ENCODE measurements around the gene CLECL1.

CLECL1 gene

DNA sequence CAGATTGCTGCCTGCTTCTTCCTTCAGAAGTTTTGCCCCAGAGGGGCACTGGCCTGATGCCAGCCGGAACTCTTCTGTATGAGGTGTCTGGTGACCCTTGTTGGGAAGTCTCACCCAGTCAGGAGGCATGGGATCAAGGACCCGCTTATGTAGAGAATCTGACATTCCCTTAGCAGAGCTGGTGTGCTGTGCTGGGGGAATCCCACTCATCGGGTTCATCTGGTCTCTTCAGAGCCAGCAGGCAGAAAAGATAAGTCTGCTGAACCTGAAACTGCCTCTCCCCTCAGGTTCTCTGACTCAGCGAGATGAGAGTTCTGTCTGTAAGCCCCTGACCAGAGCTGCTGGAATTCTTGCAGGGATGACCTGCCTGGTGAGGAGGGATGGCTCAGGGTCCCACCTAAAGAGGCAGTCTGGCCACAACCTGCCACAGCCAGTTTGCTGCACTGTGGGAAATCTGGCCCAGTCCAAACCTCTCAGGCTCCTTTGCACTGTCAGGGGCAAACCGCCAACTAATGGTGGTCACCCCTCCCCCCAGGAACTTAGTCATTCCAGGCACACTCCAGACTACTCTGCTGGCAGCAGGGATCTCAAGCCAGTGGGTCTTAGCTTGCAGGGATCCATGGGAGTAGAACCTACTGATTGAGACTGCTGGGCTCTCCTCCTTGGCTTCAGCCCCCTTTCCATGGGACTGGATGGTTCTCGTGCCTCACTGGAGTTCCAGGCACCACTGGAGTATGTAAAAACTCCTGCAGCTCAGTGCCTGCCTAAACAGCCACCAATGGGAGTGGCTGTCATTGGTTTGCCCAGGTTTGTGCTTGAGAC is 59.3 kb downstream of the CLECL1 start:
- TF ChIP-seq CTCF (IDR thresholded peaks at IDR 0.05; ENCODE audit: control extremely low read depth, extremely low read depth, low read depth, missing control alignments): no peak
- ChIA-PET POLR2A (interaction anchor here (0.8 to 1.3 kb wide), 2 partner anchors 26 kb away, joined by 3 to 6 read pairs; no protein-coding TSS in a partner anchor), CTCF (interaction anchor here (1.6 to 2.7 kb wide), 3 partner anchors 9 to 38 kb away, joined by 6 to 9 read pairs (median 8); no protein-coding TSS in a partner anchor)
- DNase-seq (ENCODE audit: extremely low spot score): no peak

Data from GM10248 (cell line).